HG03442 (cell line): ENCODE measurements around the gene CDS2.

Source experiments
- ATAC-seq: cut with Tn5 transposase; IDR thresholded peaks from one replicate; pipeline ENCODE4 v1.9.1; 2021; ENCODE audit warnings: mild to moderate bottlenecking, moderate library complexity; ENCODE audit not compliant: unreplicated experiment

The CDS2 gene

GRCh38 chr20:5178046-5178445 is 51.2 kb downstream of the CDS2 start:
- ATAC-seq = no peak

GRCh38 chr20:5180421-5180820 is 53.6 kb downstream of the CDS2 start:
- ATAC-seq = no peak

GRCh38 chr20:5180933-5181332 is 54.1 kb downstream of the CDS2 start:
- no peak for ATAC-seq

GRCh38 chr20:5181492-5181891 is 54.7 kb downstream of the CDS2 start:
- no peak for ATAC-seq

- ATAC-seq = no peak
Observed at GRCh38 chr20:5181958-5182357, 55.1 kb downstream of the CDS2 start.

- no peak for ATAC-seq
Observed at GRCh38 chr20:5182615-5183254, 55.9 kb downstream of the CDS2 start.

GRCh38 chr20:5183731-5184474 is 57.1 kb downstream of the CDS2 start:
- no peak for ATAC-seq

GRCh38 chr20:5184684-5185083 is 57.9 kb downstream of the CDS2 start:
- ATAC-seq = no peak

- ATAC-seq = no peak
Observed at GRCh38 chr20:5187122-5187521, 60.3 kb downstream of the CDS2 start.

GRCh38 chr20:5188736-5189135 is 61.9 kb downstream of the CDS2 start:
- ATAC-seq = no peak

- ATAC-seq = no peak
Observed at GRCh38 chr20:5189917-5190316, 63.1 kb downstream of the CDS2 start.

GRCh38 chr20:5190444-5190843 is 63.6 kb downstream of the CDS2 start:
- no peak for ATAC-seq

GRCh38 chr20:5191829-5192569 is 65.2 kb downstream of the CDS2 start:
- no peak for ATAC-seq

GRCh38 chr20:5192570-5193431 is 66.0 kb downstream of the CDS2 start:
- no peak for ATAC-seq

GRCh38 chr20:5195655-5196054 is 68.8 kb downstream of the CDS2 start:
- ATAC-seq = no peak

- ATAC-seq = no peak
Observed at GRCh38 chr20:5196149-5196548, 69.3 kb downstream of the CDS2 start.

- ATAC-seq = no peak
Observed at GRCh38 chr20:5197270-5197827, 70.5 kb downstream of the CDS2 start.

GRCh38 chr20:5197847-5198650 is 71.2 kb downstream of the CDS2 start:
- no peak for ATAC-seq

- no peak for ATAC-seq
Observed at GRCh38 chr20:5198651-5198924, 71.8 kb downstream of the CDS2 start.

- no peak for ATAC-seq
Observed at GRCh38 chr20:5203380-5203779, 76.6 kb downstream of the CDS2 start.
